ENCODE data around the gene ANKRD34B. TPM values are rescaled to one million over a fixed set of nuclear protein-coding genes. Genes with fewer than 3 reads are reported as not detected.

The ANKRD34B gene
- total RNA-seq, 1 experiment from 2014 or later = 0.10 TPM

DNA sequence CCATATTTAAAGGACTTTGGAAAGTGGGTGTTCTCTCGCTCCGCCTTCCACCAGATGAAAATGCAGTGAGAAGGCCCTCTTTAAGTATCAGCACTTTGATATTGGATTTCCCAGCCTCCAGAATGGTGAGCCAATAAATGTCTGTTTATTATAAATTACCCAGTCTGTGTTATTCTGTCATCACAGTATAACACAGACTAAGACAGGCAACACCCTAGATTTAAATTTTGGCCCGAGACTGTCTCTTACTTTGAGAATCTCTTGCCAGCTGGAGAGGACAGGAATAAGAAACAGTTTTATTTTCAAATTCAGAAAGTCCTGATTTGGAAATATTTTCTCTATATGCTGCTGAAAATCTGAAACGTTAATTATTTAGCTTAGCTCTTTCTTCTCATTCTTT, 60.7 kb downstream of the ANKRD34B start:
- POLR2A ChIA-PET = no interaction called here
- no peak for ATAC-seq
- intact Hi-C loops (cut with micrococcal nuclease; ENCODE audit: unreplicated experiment) = no loop called here
- BruUV-seq (replicated peaks) = no TSS peak
- TF ChIP-seq POLR2AphosphoS5 (IDR thresholded peaks at IDR 0.05; ENCODE audit: low read depth, low read length) (no peak), TCF7L2 (IDR thresholded peaks at IDR 0.05; ENCODE audit: low read depth, low read length) (no peak), SIN3A (IDR thresholded peaks at IDR 0.05; ENCODE audit: borderline replicate concordance, insufficient read depth, low read depth, low read length) (no peak), REST (IDR thresholded peaks at IDR 0.05; ENCODE audit: insufficient read depth in 1 of 2, low read depth in 2 of 2, low read length in 1 of 2) (no peak), CTCF (IDR thresholded peaks at IDR 0.05) (no peak)
- H3K4me1 ChIP-seq (ENCODE audit: control insufficient read depth, insufficient read depth, low read length) = no peaks in the 10 kb centered on the region
- no peak overlapping the region for H3K27ac ChIP-seq (ENCODE audit: low read length)
- no peak for DNase-seq (ENCODE audit: low read depth, low spot score)
- no peaks in the 10 kb centered on the region for H3K9me3 ChIP-seq (ENCODE audit: control insufficient read depth, insufficient read depth, low read depth, low read length)
- CTCF ChIA-PET = no interaction called here
- H3K27me3 ChIP-seq (ENCODE audit: control insufficient read depth, insufficient read depth, low read length) = no peaks in the 10 kb centered on the region
- in situ Hi-C loops (cut with HindIII; ENCODE audit: low pct_unique_long_range_greater_than_20kb, low sequenced_read_pairs) = no loop called here
- no peaks in the 10 kb centered on the region for H3K36me3 ChIP-seq (ENCODE audit: control insufficient read depth, insufficient read depth, low read length)
- no peak overlapping the region for H3K4me3 ChIP-seq (ENCODE audit: low read depth in 2 of 2, low read length in 2 of 2)

DNA sequence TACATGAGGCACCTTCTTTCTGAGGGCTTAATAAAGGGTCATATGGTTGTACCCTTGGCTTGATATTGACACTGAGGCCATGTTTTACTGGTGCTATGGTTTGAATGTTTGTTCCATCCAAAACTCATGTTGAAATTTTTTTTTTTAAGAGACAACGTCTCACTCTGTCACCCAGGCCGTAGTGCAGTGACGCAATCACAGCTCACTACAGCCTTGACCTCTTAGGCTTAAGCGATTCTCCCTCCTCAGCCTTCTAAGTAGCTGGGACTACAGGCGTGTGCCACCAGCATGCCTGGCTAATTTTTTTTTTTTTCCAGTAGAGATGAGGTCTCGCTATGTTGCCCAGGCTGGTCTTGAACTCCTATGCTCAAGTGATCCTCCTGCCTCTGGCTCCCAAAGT, 61.2 kb downstream of the ANKRD34B start:
- H3K27me3 ChIP-seq (ENCODE audit: control insufficient read depth, insufficient read depth, low read length) = no peaks in the 10 kb centered on the region
- intact Hi-C loops (cut with micrococcal nuclease; ENCODE audit: unreplicated experiment) (no loop called here), in situ Hi-C loops (cut with HindIII; ENCODE audit: low pct_unique_long_range_greater_than_20kb, low sequenced_read_pairs) (no loop called here)
- TF ChIP-seq POLR2AphosphoS5 (IDR thresholded peaks at IDR 0.05; ENCODE audit: low read depth, low read length) = no peak
- TF ChIP-seq SIN3A (IDR thresholded peaks at IDR 0.05; ENCODE audit: borderline replicate concordance, insufficient read depth, low read depth, low read length) = no peak
- no peak for TF ChIP-seq TCF7L2 (IDR thresholded peaks at IDR 0.05; ENCODE audit: low read depth, low read length)
- TF ChIP-seq CTCF (IDR thresholded peaks at IDR 0.05) = no peak
- TF ChIP-seq REST (IDR thresholded peaks at IDR 0.05; ENCODE audit: insufficient read depth in 1 of 2, low read depth in 2 of 2, low read length in 1 of 2) = no peak
- H3K4me3 ChIP-seq (ENCODE audit: low read depth in 2 of 2, low read length in 2 of 2) = no peak overlapping the region
- H3K9me3 ChIP-seq (ENCODE audit: control insufficient read depth, insufficient read depth, low read depth, low read length) = no peaks in the 10 kb centered on the region
- no peak overlapping the region for H3K27ac ChIP-seq (ENCODE audit: low read length)
- no peaks in the 10 kb centered on the region for H3K4me1 ChIP-seq (ENCODE audit: control insufficient read depth, insufficient read depth, low read length)
- no peak for DNase-seq (ENCODE audit: low read depth, low spot score)
- CTCF ChIA-PET = interaction anchor here (0.7 kb wide), 1 partner anchor 21 kb away, joined by 3 read pairs; no protein-coding TSS in a partner anchor
- no peak for ATAC-seq
- POLR2A ChIA-PET = no interaction called here
- no TSS peak for BruUV-seq (replicated peaks)
- no peaks in the 10 kb centered on the region for H3K36me3 ChIP-seq (ENCODE audit: control insufficient read depth, insufficient read depth, low read length)

Data from Panc1 (cell line).